HEK293T (cell line): ENCODE measurements around the gene CAMKMT.

Experiments
- ARNT ChIP-seq: fragments of 450-650 bp; IDR thresholded peaks from 2 replicates; pipeline ENCODE4 v1.6.1; 2017; ENCODE audit warnings: mild to moderate bottlenecking
- BHLHE40 ChIP-seq: fragments of 450-650 bp; IDR thresholded peaks from 2 replicates; pipeline ENCODE4 v1.6.1; 2016; ENCODE audit warnings: mild to moderate bottlenecking, moderate library complexity, borderline replicate concordance
- CTBP1 ChIP-seq: fragments of 450-650 bp; IDR thresholded peaks from 2 replicates; pipeline ENCODE4 v1.6.1; 2016; ENCODE audit warnings: borderline replicate concordance
- ELF4 ChIP-seq: fragments of 450-650 bp; IDR thresholded peaks from 2 replicates; pipeline ENCODE4 v1.6.1; 2017; ENCODE audit warnings: antibody characterized with exemption
- FOXA1 ChIP-seq: fragments of 450-650 bp; IDR thresholded peaks from 2 replicates; pipeline ENCODE4 v1.6.1; 2016; ENCODE audit warnings: mild to moderate bottlenecking
- FOXK2 ChIP-seq: fragments of 450-650 bp; IDR thresholded peaks from 2 replicates; pipeline ENCODE4 v1.6.1; 2016; ENCODE audit warnings: mild to moderate bottlenecking
- FOXM1 ChIP-seq: fragments of 450-650 bp; IDR thresholded peaks from 2 replicates; pipeline ENCODE4 v1.6.1; 2017; ENCODE audit warnings: mild to moderate bottlenecking, borderline replicate concordance
- HDGF ChIP-seq: fragments of 450-650 bp; IDR thresholded peaks from 2 replicates; pipeline ENCODE4 v1.6.1; 2017; ENCODE audit warnings: antibody characterized with exemption, borderline replicate concordance
- LEF1 ChIP-seq: fragments of 450-650 bp; IDR thresholded peaks from 2 replicates; pipeline ENCODE4 v1.6.1; 2017; ENCODE audit warnings: mild to moderate bottlenecking, borderline replicate concordance
- NFRKB ChIP-seq: fragments of 450-650 bp; IDR thresholded peaks from 2 replicates; pipeline ENCODE4 v1.6.1; 2016; ENCODE audit warnings: mild to moderate bottlenecking, moderate library complexity
- SP1 ChIP-seq: fragments of 450-650 bp; IDR thresholded peaks from 2 replicates; pipeline ENCODE4 v1.6.1; 2017
- SUZ12 ChIP-seq: fragments of 450-650 bp; IDR thresholded peaks from 2 replicates; pipeline ENCODE4 v1.6.1; 2016; ENCODE audit warnings: mild to moderate bottlenecking
- TARDBP ChIP-seq: fragments of 450-650 bp; IDR thresholded peaks from 2 replicates; pipeline ENCODE4 v1.6.1; 2016
- TF ChIP-seq, protein P1 (sequence below): fragments of 450-650 bp; IDR thresholded peaks from 2 replicates; pipeline ENCODE4 v1.6.1; 2016

GRCh38 chr2:44689516-44689915, 327.8 kb downstream of the CAMKMT start:
- TF ChIP-seq ARNT (no peak), LEF1 (no peak), ELF4 (no peak), TARDBP (no peak), SUZ12 (no peak), BHLHE40 (no peak), FOXK2 (no peak), FOXA1 (no peak), NFRKB (no peak), FOXM1 (no peak), SP1 (no peak), CTBP1 (no peak), HDGF (no peak)
- TF ChIP-seq, protein P1, sequence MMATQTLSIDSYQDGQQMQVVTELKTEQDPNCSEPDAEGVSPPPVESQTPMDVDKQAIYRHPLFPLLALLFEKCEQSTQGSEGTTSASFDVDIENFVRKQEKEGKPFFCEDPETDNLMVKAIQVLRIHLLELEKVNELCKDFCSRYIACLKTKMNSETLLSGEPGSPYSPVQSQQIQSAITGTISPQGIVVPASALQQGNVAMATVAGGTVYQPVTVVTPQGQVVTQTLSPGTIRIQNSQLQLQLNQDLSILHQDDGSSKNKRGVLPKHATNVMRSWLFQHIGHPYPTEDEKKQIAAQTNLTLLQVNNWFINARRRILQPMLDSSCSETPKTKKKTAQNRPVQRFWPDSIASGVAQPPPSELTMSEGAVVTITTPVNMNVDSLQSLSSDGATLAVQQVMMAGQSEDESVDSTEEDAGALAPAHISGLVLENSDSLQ: no peak
